Measurements from ENCODE around the gene ATP6V0A4.

DNA sequence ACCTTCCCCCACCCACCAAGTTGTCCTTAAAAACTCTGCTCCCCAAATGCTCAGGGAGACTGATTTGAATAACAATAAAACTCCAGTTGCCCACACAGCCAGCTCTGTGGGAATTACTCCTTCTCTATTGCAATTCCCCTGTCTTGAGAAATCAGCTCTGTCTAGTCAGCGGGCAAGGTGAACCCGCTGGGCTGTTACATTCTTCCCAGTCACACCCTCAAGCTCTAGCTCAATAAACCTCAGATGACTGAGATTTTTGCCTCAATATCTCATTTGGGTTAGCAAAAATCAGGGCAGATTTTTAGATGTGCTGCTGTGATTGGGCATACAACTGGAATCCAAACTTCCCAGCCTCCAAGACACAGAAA, 129.8 kb downstream of the ATP6V0A4 start:
- TF ChIP-seq, protein P1, sequence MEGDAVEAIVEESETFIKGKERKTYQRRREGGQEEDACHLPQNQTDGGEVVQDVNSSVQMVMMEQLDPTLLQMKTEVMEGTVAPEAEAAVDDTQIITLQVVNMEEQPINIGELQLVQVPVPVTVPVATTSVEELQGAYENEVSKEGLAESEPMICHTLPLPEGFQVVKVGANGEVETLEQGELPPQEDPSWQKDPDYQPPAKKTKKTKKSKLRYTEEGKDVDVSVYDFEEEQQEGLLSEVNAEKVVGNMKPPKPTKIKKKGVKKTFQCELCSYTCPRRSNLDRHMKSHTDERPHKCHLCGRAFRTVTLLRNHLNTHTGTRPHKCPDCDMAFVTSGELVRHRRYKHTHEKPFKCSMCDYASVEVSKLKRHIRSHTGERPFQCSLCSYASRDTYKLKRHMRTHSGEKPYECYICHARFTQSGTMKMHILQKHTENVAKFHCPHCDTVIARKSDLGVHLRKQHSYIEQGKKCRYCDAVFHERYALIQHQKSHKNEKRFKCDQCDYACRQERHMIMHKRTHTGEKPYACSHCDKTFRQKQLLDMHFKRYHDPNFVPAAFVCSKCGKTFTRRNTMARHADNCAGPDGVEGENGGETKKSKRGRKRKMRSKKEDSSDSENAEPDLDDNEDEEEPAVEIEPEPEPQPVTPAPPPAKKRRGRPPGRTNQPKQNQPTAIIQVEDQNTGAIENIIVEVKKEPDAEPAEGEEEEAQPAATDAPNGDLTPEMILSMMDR (IDR thresholded peaks at IDR 0.05) = no peak
- TF ChIP-seq RXRA (IDR thresholded peaks at IDR 0.05; ENCODE audit: borderline replicate concordance, low read depth) = no peak
- no peak for TF ChIP-seq TEAD4 (IDR thresholded peaks at IDR 0.05; ENCODE audit: borderline replicate concordance, insufficient read depth)
